NB4 (cell line): Measurements from ENCODE around the gene KDR.

Experiments
- POLR2A ChIP-seq: IDR thresholded peaks from 2 replicates; pipeline ENCODE4 v1.6.1; 2011; ENCODE audit warnings: mild to moderate bottlenecking; ENCODE audit not compliant: insufficient read length; ENCODE audit errors: extremely low read depth
- TF ChIP-seq, protein P1 (sequence below): IDR thresholded peaks from one replicate; pipeline ENCODE4 v1.5.1; 2012; ENCODE audit warnings: low read depth, low read length

- TF ChIP-seq, protein P1, sequence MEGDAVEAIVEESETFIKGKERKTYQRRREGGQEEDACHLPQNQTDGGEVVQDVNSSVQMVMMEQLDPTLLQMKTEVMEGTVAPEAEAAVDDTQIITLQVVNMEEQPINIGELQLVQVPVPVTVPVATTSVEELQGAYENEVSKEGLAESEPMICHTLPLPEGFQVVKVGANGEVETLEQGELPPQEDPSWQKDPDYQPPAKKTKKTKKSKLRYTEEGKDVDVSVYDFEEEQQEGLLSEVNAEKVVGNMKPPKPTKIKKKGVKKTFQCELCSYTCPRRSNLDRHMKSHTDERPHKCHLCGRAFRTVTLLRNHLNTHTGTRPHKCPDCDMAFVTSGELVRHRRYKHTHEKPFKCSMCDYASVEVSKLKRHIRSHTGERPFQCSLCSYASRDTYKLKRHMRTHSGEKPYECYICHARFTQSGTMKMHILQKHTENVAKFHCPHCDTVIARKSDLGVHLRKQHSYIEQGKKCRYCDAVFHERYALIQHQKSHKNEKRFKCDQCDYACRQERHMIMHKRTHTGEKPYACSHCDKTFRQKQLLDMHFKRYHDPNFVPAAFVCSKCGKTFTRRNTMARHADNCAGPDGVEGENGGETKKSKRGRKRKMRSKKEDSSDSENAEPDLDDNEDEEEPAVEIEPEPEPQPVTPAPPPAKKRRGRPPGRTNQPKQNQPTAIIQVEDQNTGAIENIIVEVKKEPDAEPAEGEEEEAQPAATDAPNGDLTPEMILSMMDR, result no peak
- no peak for TF ChIP-seq POLR2A
Measured at GRCh38 chr4:55111601-55112000, 13.8 kb downstream of the KDR start.
